ENCODE data around the gene EIF2B1. TPM values are rescaled to one million over a fixed set of nuclear protein-coding genes. Genes with fewer than 3 reads are reported as not detected.

EIF2B1 gene
- polyA plus RNA-seq, 3 donors: 55.7 to 73.4 (median 69.3) TPM

- Mint-ChIP-seq H3K4me3 (no peak overlapping the region), H3K36me3 (peaks cover 40 to 52% of the 10 kb centered on the region in 2 donors), H3K9me3 (peaks cover 0 to 5% (median 0%) of the 10 kb centered on the region in 7 donors), H3K27ac (peak overlapping the region in 3 of 7 donors; percentile 33 to 76 (median 43)), H3K4me1 (no peaks in the 10 kb centered on the region), H3K27me3 (ENCODE audit: low read depth in 3 of 3) (peaks cover 0 to 1% (median 0%) of the 10 kb centered on the region in 3 donors)
- WGBS (ENCODE audit: insufficient coverage): no CpG with 5 or more reads among the region's 5 CpGs
- Histone ChIP-seq H3K79me2 (ENCODE audit: insufficient read depth, low read length) (no peaks in the 10 kb centered on the region), H3K9ac (ENCODE audit: insufficient read depth, low read length, poor library complexity, severe bottlenecking) (no peak overlapping the region), H3K36me3 (replicated peaks in 1 of 2; ENCODE audit: control insufficient read depth in 1 of 2, insufficient read depth in 2 of 2, low read length in 2 of 2) (peaks cover 17 to 50% of the 10 kb centered on the region in 2 donors), H3K9me3 (replicated peaks in 1 of 2; ENCODE audit: control insufficient read depth in 1 of 2, insufficient read depth in 1 of 2, low read length in 2 of 2) (no peaks in the 10 kb centered on the region), H3K27me3 (ENCODE audit: control insufficient read depth in 2 of 2, insufficient read depth in 2 of 2, low read length in 2 of 2) (no peaks in the 10 kb centered on the region), H2AFZ (ENCODE audit: insufficient read depth, low read depth, low read length, poor library complexity, severe bottlenecking) (no peak overlapping the region), H3K4me3 (replicated peaks in 1 of 3; ENCODE audit: low read depth in 2 of 3, low read length in 3 of 3) (no peak overlapping the region), H3K4me2 (replicated peaks; ENCODE audit: extremely low read depth, low read length, poor library complexity, severe bottlenecking) (no peak overlapping the region), H3K27ac (ENCODE audit: low read depth in 1 of 2, low read length in 2 of 2) (no peak overlapping the region), H4K20me1 (ENCODE audit: insufficient read depth, low read length) (no peaks in the 10 kb centered on the region), H3K4me1 (ENCODE audit: control insufficient read depth in 1 of 2, insufficient read depth in 2 of 2, low read length in 2 of 2) (no peaks in the 10 kb centered on the region)
- peak in 1 of 3 donors; percentile 5 for DNase-seq
- TF ChIP-seq CTCF (IDR thresholded peaks at IDR 0.05): no peak
- intact Hi-C loops (cut with micrococcal nuclease): no loop called here
Observed at GRCh38 chr12:123659996-123660727, 26.7 kb upstream of the EIF2B1 start.

DNA sequence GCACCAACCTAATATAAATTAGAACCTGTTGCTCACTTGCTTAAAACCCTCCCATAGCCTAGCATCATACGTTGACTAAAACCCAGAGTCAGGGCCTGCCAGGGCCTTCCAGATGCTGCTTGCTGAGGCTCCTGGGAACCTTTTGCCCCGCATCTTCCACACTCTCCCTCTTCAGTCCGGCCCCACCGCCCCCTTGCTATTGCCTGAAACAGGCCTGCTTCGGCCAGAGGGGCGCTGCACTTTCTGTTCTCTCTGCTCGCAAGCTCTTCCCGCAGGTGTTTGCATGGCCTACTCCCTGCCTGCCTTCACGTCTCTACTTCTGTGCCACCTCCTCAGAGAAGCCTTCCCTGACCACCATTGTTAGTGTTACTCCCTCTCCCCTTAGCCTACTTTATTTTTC is 23.7 kb upstream of the EIF2B1 start:
- 98% methylated on average over 9 of the region's 9 CpGs for WGBS (ENCODE audit: insufficient coverage)
- no peaks in the 10 kb centered on the region for H3K79me2 ChIP-seq (ENCODE audit: insufficient read depth, low read length)
- Mint-ChIP-seq H3K4me1 (no peaks in the 10 kb centered on the region), H3K36me3 (peaks cover 46 to 56% of the 10 kb centered on the region in 2 donors), H3K4me3 (no peak overlapping the region), H3K9me3 (no peaks in the 10 kb centered on the region), H3K27ac (no peak overlapping the region), H3K27me3 (ENCODE audit: low read depth in 3 of 3) (no peaks in the 10 kb centered on the region)
- H3K4me1 ChIP-seq (ENCODE audit: control insufficient read depth in 1 of 2, insufficient read depth in 2 of 2, low read length in 2 of 2): no peaks in the 10 kb centered on the region
- no peak overlapping the region for H3K9ac ChIP-seq (ENCODE audit: insufficient read depth, low read length, poor library complexity, severe bottlenecking)
- no peaks in the 10 kb centered on the region for H3K27me3 ChIP-seq (ENCODE audit: control insufficient read depth in 2 of 2, insufficient read depth in 2 of 2, low read length in 2 of 2)
- intact Hi-C loops (cut with micrococcal nuclease): no loop called here
- H3K36me3 ChIP-seq (replicated peaks in 1 of 2; ENCODE audit: control insufficient read depth in 1 of 2, insufficient read depth in 2 of 2, low read length in 2 of 2): peaks cover 24 to 75% of the 10 kb centered on the region in 2 donors
- no peak overlapping the region for H2AFZ ChIP-seq (ENCODE audit: insufficient read depth, low read depth, low read length, poor library complexity, severe bottlenecking)
- TF ChIP-seq CTCF (IDR thresholded peaks at IDR 0.05): no peak
- no peaks in the 10 kb centered on the region for H4K20me1 ChIP-seq (ENCODE audit: insufficient read depth, low read length)
- H3K9me3 ChIP-seq (replicated peaks in 1 of 2; ENCODE audit: control insufficient read depth in 1 of 2, insufficient read depth in 1 of 2, low read length in 2 of 2): no peaks in the 10 kb centered on the region
- no peak overlapping the region for H3K27ac ChIP-seq (ENCODE audit: low read depth in 1 of 2, low read length in 2 of 2)
- H3K4me2 ChIP-seq (replicated peaks; ENCODE audit: extremely low read depth, low read length, poor library complexity, severe bottlenecking): no peak overlapping the region
- H3K4me3 ChIP-seq (replicated peaks in 1 of 3; ENCODE audit: low read depth in 2 of 3, low read length in 3 of 3): no peak overlapping the region
- no peak for DNase-seq
